Keratinocyte (primary cell): Measurements from ENCODE around the gene RAVER1.

Experiments
- CTCF ChIP-seq, 3 experiments: IDR thresholded peaks in 1 of 3; conservative IDR thresholded peaks in 1 of 3; optimal IDR thresholded peaks in 1 of 3; 2 replicates in 2 of 3; 3 replicates in 1 of 3; pipeline versions ENCODE3 to v1.5.1; 2011; ENCODE audit warnings: low read length in 3 of 3, mild to moderate bottlenecking in 3 of 3, moderate library complexity in 2 of 3, control low read depth in 1 of 3, inconsistent platforms in 1 of 3; ENCODE audit not compliant: insufficient read depth in 2 of 3; ENCODE audit errors: extremely low read depth in 1 of 3
- EZH2 ChIP-seq: IDR thresholded peaks from one replicate; pipeline ENCODE4 v1.6.1; 2012; ENCODE audit warnings: inconsistent platforms, mild to moderate bottlenecking, low read length, moderate library complexity

GRCh38 chr19:10317045-10317856, 16.1 kb downstream of the RAVER1 start:
- TF ChIP-seq CTCF (optimal IDR thresholded peaks at IDR 0.05 in 1 of 3, IDR thresholded peaks at IDR 0.05 in 1 of 3, conservative IDR thresholded peaks at IDR 0.05 in 1 of 3; ENCODE audit: extremely low read depth in 1 of 3, insufficient read depth in 2 of 3, low read length in 3 of 3) = no peak
- no peak for TF ChIP-seq EZH2
